ENCODE results near the gene VSTM2L.
"Not testable (repeated sequence)": the region's sequence is repeated elsewhere in the genome, so short reads cannot be mapped to it uniquely, and the experiment has no call there.

VSTM2L gene

DNA sequence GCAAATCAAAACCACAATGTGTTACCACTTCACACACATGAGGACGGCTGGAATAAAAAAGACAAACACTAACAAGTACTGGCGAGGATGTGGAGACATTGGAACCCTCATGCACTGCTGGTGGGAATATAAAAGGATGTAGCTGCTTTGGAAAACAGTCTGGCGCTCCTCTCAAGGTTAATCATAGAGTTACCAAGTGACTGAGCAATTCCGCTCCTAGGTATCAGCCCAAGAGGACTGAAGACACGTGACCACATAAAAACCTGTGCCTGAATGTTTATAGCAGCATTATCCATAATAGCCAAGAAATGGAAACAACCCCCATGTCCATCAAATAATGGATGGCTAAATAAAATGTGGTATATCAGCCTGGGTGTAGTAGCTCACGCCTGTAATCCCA, 45.0 kb downstream of the VSTM2L start:
- Mint-ChIP-seq H3K27me3 (peaks cover 18 to 32% of the 10 kb centered on the region in 2 donors), H3K36me3 (ENCODE audit: insufficient read depth) (no peaks in the 10 kb centered on the region), H3K27ac (no peak overlapping the region), H3K4me3 (no peak overlapping the region), H3K4me1 (ENCODE audit: low read depth in 2 of 2) (no peaks in the 10 kb centered on the region), H3K9me3 (peaks cover 3 to 7% of the 10 kb centered on the region in 2 donors)
- no peak for DNase-seq
- ATAC-seq (replicated peaks) = no peak

DNA sequence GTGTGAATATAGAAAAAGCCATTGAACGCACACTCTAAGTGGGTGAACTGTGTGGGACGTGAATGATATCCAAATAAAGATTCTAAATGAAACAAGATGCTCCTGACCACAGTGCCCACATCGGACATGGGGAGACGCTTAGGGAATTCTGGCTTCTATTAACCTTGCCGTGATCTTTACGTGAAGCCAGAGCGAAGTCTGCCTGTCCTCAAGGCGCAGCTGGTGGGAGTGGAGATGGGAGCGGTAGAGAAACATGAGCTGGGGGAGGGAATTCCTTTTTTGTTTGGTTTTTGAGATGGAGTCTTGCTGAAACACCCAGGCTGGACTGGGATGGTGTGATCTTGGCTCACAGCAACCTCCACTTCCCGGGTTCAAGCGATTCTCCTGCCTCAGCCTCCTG, 46.0 kb downstream of the VSTM2L start:
- no peak for ATAC-seq (replicated peaks)
- no peak for DNase-seq
- H3K36me3 Mint-ChIP-seq (ENCODE audit: insufficient read depth) = no peaks in the 10 kb centered on the region

DNA sequence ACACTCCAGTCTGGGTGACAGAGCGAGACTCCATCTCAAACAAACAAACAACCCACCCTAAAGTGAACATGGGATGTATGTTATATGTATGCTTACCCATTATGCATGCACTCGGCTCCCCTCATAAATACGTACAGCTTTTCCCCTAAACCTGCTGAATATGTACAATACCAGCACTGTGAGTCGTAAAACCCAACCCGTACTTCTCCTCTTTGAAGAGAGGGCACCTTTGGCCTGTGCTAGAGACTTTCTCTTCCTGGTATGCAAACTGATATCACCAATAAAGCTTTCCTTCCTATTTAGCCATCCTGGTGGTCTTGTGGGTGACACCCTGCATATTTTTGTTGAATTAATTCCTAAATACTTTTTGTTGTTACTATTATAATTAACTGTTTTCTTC, 51.3 kb downstream of the VSTM2L start:
- no peak overlapping the region for H3K27ac Mint-ChIP-seq
- ATAC-seq (replicated peaks) = no peak
- no peak for DNase-seq
- H3K4me1 Mint-ChIP-seq (ENCODE audit: low read depth in 2 of 2) = no peaks in the 10 kb centered on the region
- H3K4me3 Mint-ChIP-seq = no peak overlapping the region
- no peaks in the 10 kb centered on the region for H3K9me3 Mint-ChIP-seq
- no peaks in the 10 kb centered on the region for H3K36me3 Mint-ChIP-seq (ENCODE audit: insufficient read depth)
- H3K27me3 Mint-ChIP-seq = peaks cover 5 to 14% of the 10 kb centered on the region in 2 donors

More for the DNA sequence above, 46.0 kb downstream of the VSTM2L start:
- H3K27ac Mint-ChIP-seq = no peak overlapping the region
- H3K27me3 Mint-ChIP-seq = peaks cover 18 to 32% of the 10 kb centered on the region in 2 donors
- no peaks in the 10 kb centered on the region for H3K4me1 Mint-ChIP-seq (ENCODE audit: low read depth in 2 of 2)
- H3K4me3 Mint-ChIP-seq = no peak overlapping the region
- peaks cover 3 to 7% of the 10 kb centered on the region in 2 donors for H3K9me3 Mint-ChIP-seq

DNA sequence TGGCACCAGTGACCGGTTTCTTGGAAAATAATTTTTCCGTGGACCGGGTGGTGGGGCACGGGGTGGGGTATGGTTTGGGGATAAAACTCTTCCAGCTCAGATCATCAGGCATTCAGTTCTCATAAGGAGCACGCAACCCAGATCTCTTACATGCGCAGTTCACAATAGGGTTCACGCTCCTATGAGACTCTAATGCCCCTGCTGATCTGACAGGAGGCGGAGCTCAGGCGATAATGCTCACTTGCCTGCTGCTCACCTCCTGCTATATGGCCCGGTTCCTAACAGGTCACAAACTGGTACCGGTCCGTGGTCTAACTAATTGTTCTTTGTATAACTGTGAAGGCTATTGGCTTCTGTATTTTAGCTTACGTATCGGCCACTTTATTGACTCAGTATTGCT, 51.7 kb downstream of the VSTM2L start:
- H3K27me3 Mint-ChIP-seq = peaks cover 5 to 14% of the 10 kb centered on the region in 2 donors
- no peaks in the 10 kb centered on the region for H3K4me1 Mint-ChIP-seq (ENCODE audit: low read depth in 2 of 2)
- ATAC-seq (replicated peaks) (no peak), DNase-seq (no peak)
- no peak overlapping the region for H3K27ac Mint-ChIP-seq
- no peak overlapping the region for H3K4me3 Mint-ChIP-seq
- H3K36me3 Mint-ChIP-seq (ENCODE audit: insufficient read depth) = no peaks in the 10 kb centered on the region
- no peaks in the 10 kb centered on the region for H3K9me3 Mint-ChIP-seq

- Mint-ChIP-seq H3K9me3 (no peaks in the 10 kb centered on the region), H3K27me3 (peaks cover 5 to 14% of the 10 kb centered on the region in 2 donors), H3K4me1 (ENCODE audit: low read depth in 2 of 2) (no peaks in the 10 kb centered on the region), H3K27ac (no peak overlapping the region), H3K4me3 (no peak overlapping the region), H3K36me3 (ENCODE audit: insufficient read depth) (no peaks in the 10 kb centered on the region)
- DNase-seq = no peak
- no peak for ATAC-seq (replicated peaks)
These were observed 52.6 kb downstream of the VSTM2L start for GRCh38 chr20:37955511-37955910.

- H3K36me3 Mint-ChIP-seq (ENCODE audit: insufficient read depth) = no peaks in the 10 kb centered on the region
- no peak for DNase-seq
- H3K9me3 Mint-ChIP-seq = no peaks in the 10 kb centered on the region
- no peak for ATAC-seq (replicated peaks)
- H3K4me1 Mint-ChIP-seq (ENCODE audit: low read depth in 2 of 2) = no peaks in the 10 kb centered on the region
- peaks cover 5 to 14% of the 10 kb centered on the region in 2 donors for H3K27me3 Mint-ChIP-seq
- no peak overlapping the region for H3K4me3 Mint-ChIP-seq
- no peak overlapping the region for H3K27ac Mint-ChIP-seq
These were observed 53.2 kb downstream of the VSTM2L start for GRCh38 chr20:37956107-37956585.

DNA sequence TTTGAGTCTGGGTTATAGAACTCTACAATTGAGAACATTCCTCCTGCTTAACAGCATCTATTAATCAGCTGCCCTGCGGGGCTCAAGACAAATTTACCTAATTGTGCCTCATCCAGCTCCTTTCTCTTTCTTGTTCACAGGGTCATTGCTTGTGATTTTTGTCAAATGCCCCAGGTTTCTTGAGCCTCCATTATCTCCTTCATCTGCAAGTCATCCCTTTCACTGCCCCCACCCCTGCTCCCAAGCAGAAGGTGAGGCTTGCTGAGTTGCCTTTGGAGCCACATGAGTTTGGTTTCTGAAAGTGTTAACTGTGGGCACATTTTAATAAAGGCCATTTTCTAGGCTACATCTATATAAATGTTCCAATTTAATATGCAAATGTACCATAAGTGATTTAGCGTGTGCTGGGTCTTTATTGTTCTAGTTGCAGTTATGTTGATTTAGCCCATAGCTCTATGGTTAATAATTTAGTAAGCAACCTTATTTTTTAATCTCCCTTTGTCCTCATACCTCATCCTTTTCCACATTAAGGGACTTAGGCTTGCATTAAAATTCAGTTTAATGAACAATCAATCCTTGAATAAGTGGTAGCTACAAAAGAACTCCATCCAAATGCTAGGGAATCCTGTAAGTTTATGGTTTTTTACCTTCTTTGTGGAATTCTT, 56.1 kb downstream of the VSTM2L start:
- Mint-ChIP-seq H3K4me1 (ENCODE audit: low read depth in 2 of 2) (no peaks in the 10 kb centered on the region), H3K27me3 (peaks cover 5 to 14% of the 10 kb centered on the region in 2 donors), H3K9me3 (peaks cover 0 to 2% of the 10 kb centered on the region in 2 donors), H3K36me3 (ENCODE audit: insufficient read depth) (no peaks in the 10 kb centered on the region), H3K4me3 (no peak overlapping the region), H3K27ac (no peak overlapping the region)
- DNase-seq = no peak
- ATAC-seq (replicated peaks) = no peak

DNA sequence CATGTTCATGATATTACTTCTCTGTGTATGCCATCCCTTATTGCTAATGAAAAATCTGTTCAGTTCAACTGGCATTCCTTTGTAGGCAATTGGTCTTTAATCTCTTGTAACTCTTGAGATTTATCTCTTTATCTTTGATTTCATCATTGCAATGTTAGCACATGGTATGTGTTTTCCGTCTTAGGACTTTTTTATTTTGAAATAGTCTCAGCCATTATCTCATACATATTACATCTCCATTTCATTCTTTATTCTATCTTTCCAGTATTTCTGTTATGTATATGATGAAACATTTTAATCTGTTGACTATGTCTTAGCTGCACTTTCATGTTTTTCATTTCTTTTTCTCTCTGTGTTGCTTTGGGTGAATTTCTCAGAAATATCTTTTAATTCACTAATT, 58.1 kb downstream of the VSTM2L start:
- Mint-ChIP-seq H3K4me1 (ENCODE audit: low read depth in 2 of 2) (no peaks in the 10 kb centered on the region), H3K27ac (no peak overlapping the region), H3K4me3 (no peak overlapping the region), H3K9me3 (peaks cover 2 to 3% of the 10 kb centered on the region in 2 donors), H3K27me3 (peaks cover 6 to 14% of the 10 kb centered on the region in 2 donors), H3K36me3 (ENCODE audit: insufficient read depth) (no peaks in the 10 kb centered on the region)
- ATAC-seq (replicated peaks) = no peak
- no peak for DNase-seq

- not testable (repeated sequence) for H3K36me3 Mint-ChIP-seq (ENCODE audit: insufficient read depth); H3K27me3 Mint-ChIP-seq; DNase-seq; H3K4me1 Mint-ChIP-seq (ENCODE audit: low read depth in 2 of 2); ATAC-seq (replicated peaks); H3K4me3 Mint-ChIP-seq; H3K27ac Mint-ChIP-seq
- peaks cover 6 to 12% of the 10 kb centered on the region in 2 donors for H3K9me3 Mint-ChIP-seq
These were observed 60.6 kb downstream of the VSTM2L start for GRCh38 chr20:37963483-37963882.

GRCh38 chr20:37968841-37969401, 66.0 kb downstream of the VSTM2L start:
- DNase-seq (no peak), ATAC-seq (replicated peaks) (no peak)
- peaks cover 3% of the 10 kb centered on the region for H3K36me3 Mint-ChIP-seq (ENCODE audit: insufficient read depth)
- H3K27ac Mint-ChIP-seq = peak overlapping the region in 1 of 2 donors; percentile 42
- H3K4me1 Mint-ChIP-seq (ENCODE audit: low read depth in 2 of 2) = no peaks in the 10 kb centered on the region
- peaks cover 9 to 19% of the 10 kb centered on the region in 2 donors for H3K9me3 Mint-ChIP-seq
- H3K27me3 Mint-ChIP-seq = peaks cover 11 to 14% of the 10 kb centered on the region in 2 donors
- H3K4me3 Mint-ChIP-seq = no peak overlapping the region

DNA sequence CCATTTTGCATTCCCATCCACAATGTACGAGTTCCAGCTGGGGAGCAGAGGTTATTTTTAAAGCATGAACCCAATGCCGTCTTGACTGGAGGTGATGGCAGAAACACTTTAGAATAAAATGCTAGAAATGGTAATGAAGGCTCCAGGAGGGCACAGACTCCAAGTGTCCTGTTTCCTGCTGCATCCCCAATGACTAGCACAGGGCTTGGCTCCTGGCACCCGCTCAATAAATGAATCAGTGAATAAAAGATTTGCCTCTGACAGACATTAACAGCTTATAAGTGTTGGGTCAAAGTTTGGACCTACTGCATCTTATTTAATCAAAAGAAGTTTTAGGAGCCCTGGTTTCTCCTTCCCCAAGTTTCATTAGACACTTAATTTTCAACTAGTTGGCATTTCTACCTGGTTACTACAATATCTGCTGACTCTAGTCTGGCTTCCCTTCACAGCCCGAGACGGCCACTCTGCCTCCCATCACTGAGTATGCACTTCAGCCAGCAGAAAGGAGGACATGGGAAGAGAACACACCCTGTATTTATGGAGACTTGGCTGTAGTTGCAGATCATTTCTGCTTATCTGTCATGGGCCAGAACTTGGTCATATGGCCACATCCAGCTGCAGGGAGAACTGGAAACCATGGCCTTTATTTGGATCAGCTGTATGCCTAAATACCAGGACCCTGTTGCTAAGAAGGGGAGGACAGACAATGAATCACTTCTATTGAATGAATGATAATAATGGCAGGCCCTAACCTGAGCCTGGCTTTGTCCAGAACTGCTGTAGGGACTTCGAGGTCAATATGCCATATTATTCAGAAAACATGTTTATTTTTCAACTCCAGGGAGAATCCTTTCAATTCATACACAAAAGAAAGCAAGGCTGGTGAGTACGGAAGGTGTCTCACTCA, 67.3 kb downstream of the VSTM2L start:
- Mint-ChIP-seq H3K4me3 (no peak overlapping the region), H3K9me3 (peaks cover 7 to 19% of the 10 kb centered on the region in 2 donors), H3K4me1 (ENCODE audit: low read depth in 2 of 2) (no peaks in the 10 kb centered on the region), H3K27me3 (peaks cover 11 to 14% of the 10 kb centered on the region in 2 donors), H3K36me3 (ENCODE audit: insufficient read depth) (peaks cover 3% of the 10 kb centered on the region), H3K27ac (no peak overlapping the region)
- no peak for DNase-seq
- ATAC-seq (replicated peaks) = no peak

DNA sequence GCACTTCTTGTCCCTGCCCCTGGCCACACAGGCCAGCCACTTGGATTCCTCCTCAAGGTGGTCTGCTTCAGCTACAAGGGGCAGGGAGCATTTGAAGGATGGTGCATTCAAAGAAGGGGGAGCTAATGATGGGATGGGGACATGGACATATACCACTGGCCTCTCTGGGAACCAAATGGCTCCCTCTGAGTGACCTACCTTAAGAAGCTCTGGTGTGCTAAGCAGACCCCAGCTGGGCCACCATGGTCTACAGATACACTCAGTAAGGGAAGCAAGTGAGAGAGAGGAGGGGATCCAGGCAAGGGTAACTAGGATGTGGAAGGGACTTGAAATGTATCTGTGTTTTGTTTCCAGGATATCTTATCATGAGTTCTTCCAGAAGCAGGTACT, 67.9 kb downstream of the VSTM2L start:
- ATAC-seq (replicated peaks) = no peak
- DNase-seq = no peak
- Mint-ChIP-seq H3K27ac (no peak overlapping the region), H3K36me3 (ENCODE audit: insufficient read depth) (peaks cover 3% of the 10 kb centered on the region), H3K4me1 (ENCODE audit: low read depth in 2 of 2) (no peaks in the 10 kb centered on the region), H3K4me3 (no peak overlapping the region), H3K27me3 (peaks cover 11 to 14% of the 10 kb centered on the region in 2 donors), H3K9me3 (peaks cover 7 to 19% of the 10 kb centered on the region in 2 donors)

- H3K4me1 Mint-ChIP-seq (ENCODE audit: low read depth in 2 of 2) = no peaks in the 10 kb centered on the region
- peaks cover 3% of the 10 kb centered on the region for H3K36me3 Mint-ChIP-seq (ENCODE audit: insufficient read depth)
- no peak overlapping the region for H3K4me3 Mint-ChIP-seq
- H3K27ac Mint-ChIP-seq = no peak overlapping the region
- H3K9me3 Mint-ChIP-seq = peaks cover 4 to 11% of the 10 kb centered on the region in 2 donors
- peaks cover 7 to 11% of the 10 kb centered on the region in 2 donors for H3K27me3 Mint-ChIP-seq
- no peak for DNase-seq
- ATAC-seq (replicated peaks) = no peak
These were observed 68.7 kb downstream of the VSTM2L start for GRCh38 chr20:37971561-37972127.

All from effector memory CD8-positive, alpha-beta T cell (primary cell).